ENCODE results near the gene C19orf25. TPM values are rescaled to one million over a fixed set of nuclear protein-coding genes. Genes with fewer than 3 reads are reported as not detected.

Gene C19orf25
- total and polyA plus RNA-seq, 7 donors, result 8.1 to 45.0 (median 19.9) TPM

DNA sequence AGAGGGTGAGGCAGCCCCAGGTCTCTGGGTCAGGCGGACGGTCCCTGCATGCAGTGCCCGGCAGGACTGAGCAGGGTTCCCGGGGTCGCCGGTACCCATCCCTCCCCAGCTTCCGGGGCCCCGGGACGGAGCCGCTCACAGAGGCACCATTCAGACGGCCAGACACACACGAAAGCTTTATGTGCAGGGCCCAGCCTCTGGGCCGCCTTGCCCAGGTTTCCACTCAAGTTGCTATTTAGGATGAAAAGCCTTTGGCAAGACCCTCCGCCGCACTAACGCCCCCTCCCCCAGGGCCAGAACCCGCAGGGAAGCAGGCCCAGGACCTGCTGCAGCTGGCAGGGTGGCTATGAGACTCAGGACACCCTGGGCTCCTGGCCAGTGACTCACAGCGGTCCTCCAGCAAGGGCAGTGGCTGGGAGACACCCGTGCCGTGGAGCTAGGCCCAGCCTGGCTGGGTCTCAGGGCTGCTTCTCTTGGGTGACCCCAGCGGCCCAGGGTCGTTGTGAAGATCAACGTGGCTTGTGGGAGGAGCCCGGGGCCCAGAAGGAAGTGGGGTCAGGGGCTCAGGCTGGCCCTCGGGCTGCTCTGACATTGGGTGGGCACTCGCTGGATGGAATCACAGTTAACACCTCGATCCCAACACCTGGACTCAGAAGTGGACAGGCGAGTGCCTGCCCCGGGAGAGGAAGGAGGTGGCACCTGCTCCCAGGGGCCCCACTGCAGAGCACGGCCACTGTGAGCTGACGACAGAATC is 4.8 kb downstream of the C19orf25 start:
- WGBS, 3 donors, result 56 to 65% (median 56%) methylated on average over 31 of the region's 31 CpGs
- intact Hi-C loops (cut with DNase I), result no loop called here
- peak; percentile 35 to 52 (median 42) for ATAC-seq
- H3K27ac ChIP-seq, result no peak overlapping the region
- TF ChIP-seq, protein P1, sequence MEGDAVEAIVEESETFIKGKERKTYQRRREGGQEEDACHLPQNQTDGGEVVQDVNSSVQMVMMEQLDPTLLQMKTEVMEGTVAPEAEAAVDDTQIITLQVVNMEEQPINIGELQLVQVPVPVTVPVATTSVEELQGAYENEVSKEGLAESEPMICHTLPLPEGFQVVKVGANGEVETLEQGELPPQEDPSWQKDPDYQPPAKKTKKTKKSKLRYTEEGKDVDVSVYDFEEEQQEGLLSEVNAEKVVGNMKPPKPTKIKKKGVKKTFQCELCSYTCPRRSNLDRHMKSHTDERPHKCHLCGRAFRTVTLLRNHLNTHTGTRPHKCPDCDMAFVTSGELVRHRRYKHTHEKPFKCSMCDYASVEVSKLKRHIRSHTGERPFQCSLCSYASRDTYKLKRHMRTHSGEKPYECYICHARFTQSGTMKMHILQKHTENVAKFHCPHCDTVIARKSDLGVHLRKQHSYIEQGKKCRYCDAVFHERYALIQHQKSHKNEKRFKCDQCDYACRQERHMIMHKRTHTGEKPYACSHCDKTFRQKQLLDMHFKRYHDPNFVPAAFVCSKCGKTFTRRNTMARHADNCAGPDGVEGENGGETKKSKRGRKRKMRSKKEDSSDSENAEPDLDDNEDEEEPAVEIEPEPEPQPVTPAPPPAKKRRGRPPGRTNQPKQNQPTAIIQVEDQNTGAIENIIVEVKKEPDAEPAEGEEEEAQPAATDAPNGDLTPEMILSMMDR (IDR thresholded peaks at IDR 0.05), result no peak
- peaks cover 0 to 42% (median 36%) of the 10 kb centered on the region in 3 donors for H3K27me3 ChIP-seq (ENCODE audit: insufficient read depth in 3 of 3, low read length in 2 of 3)
- peak in 1 of 2 donors; percentile 69 for DNase-seq
- H3K4me1 ChIP-seq, result peaks cover 41% of the 10 kb centered on the region
- H3K36me3 ChIP-seq (ENCODE audit: insufficient read depth in 1 of 2, low read depth in 1 of 2), result peaks cover 0 to 18% of the 10 kb centered on the region in 2 donors
- no peak overlapping the region for H3K4me3 ChIP-seq
- H3K9me3 ChIP-seq, result no peaks in the 10 kb centered on the region

DNA sequence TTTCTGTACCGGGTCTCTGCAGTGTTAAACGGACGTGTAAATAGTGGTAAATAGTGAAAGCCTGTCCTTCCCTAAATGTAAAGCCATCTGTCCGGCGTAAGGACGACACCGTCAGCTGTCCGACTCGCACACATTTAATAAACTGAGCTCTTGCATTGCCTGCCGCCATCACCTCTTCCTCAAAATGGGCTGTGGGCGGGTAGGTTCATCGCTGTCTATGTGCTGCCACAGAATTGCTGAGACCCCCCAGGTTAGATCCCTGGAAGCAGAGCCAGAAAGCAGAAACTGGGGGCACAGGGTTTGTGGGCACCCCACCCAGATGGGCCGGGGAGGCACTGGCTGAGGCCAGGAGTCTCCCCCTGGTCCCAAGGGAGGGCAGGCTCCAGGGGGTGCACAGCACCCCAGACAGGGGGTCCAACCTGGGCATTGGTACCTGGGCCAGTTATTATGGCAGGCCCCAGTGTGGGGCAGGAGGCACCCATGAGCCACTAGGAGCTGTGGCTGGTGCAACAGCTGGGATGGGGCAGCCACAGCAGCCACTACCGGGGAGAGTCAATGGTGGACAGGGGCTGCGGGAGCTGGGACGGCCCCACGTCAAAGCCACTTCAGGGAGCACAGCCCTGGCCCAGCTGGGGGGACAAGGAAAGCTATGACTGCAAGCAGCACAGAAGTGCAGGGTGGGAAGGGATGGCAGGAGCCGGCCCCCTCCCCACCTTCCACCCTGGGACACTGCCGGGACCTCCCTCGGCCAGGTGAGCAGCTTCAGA is 5.7 kb downstream of the C19orf25 start:
- H3K9me3 ChIP-seq, result no peaks in the 10 kb centered on the region
- H3K4me3 ChIP-seq, result no peak overlapping the region
- peaks cover 0 to 18% of the 10 kb centered on the region in 2 donors for H3K36me3 ChIP-seq (ENCODE audit: insufficient read depth in 1 of 2, low read depth in 1 of 2)
- ATAC-seq (peak in 1 of 4 donors; percentile 5), DNase-seq (peak in 1 of 2 donors; percentile 49)
- peaks cover 0 to 48% (median 45%) of the 10 kb centered on the region in 3 donors for H3K27me3 ChIP-seq (ENCODE audit: insufficient read depth in 3 of 3, low read length in 2 of 3)
- 46 to 60% (median 51%) methylated on average over 19 to 20 of the region's 20 CpGs for WGBS, 3 donors
- TF ChIP-seq, protein P1 (IDR thresholded peaks at IDR 0.05), result no peak
- H3K27ac ChIP-seq, result no peak overlapping the region
- intact Hi-C loops (cut with DNase I), result no loop called here
- peaks cover 47% of the 10 kb centered on the region for H3K4me1 ChIP-seq

DNA sequence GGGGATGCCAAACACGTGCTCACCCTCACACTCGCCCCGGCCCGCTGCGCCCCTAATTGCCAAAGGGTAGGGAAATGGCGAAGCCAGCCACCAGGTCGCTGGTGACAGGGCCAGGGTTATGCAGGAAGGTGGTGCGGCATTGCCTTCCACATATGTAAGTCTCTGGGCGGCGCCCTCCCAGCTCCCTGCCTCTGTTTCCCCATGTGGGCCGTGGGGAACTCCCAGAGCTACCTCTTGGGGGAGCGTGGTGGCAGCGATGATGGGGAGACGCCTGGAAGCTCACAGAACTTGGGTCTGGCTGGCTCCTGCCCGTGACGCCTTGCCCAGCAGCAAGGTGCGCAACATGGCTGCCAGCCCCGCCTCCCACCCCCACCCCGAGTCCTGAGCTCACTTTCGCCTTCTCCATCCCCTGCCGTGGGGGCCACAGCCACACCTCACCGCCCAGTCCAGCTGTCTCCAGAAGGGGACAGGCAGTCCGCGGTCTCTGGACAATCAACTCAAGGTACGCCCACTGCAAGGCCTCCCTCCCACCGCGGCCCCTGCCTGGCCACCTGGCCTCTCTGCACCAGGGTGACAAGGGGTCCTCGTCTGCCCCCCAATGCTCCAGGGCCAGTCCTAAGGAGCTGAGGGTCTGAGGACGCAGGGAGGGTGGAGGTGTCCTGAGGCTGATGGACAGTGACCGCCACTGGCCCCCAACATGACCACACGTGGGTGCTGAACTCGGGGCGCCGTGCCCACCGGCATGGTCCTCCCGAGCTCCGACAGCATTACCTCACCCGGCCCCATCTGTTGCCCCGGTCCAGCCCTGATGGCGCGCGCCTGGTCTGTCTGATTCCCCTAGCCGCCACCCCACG is 6.6 kb downstream of the C19orf25 start:
- peaks cover 0 to 56% (median 52%) of the 10 kb centered on the region in 3 donors for H3K27me3 ChIP-seq (ENCODE audit: insufficient read depth in 3 of 3, low read length in 2 of 3)
- no peak for ATAC-seq
- intact Hi-C loops (cut with DNase I), result loop anchor here in 1 of 2 donors (1.0 kb wide), 1 partner anchor 26 kb away; no protein-coding TSS in a partner anchor

More for the DNA sequence above, 6.6 kb downstream of the C19orf25 start:
- TF ChIP-seq, protein P1 (IDR thresholded peaks at IDR 0.05), result no peak
- Histone ChIP-seq H3K36me3 (ENCODE audit: insufficient read depth in 1 of 2, low read depth in 1 of 2) (peaks cover 0 to 18% of the 10 kb centered on the region in 2 donors), H3K4me3 (no peak overlapping the region), H3K4me1 (peaks cover 47% of the 10 kb centered on the region), H3K27ac (no peak overlapping the region), H3K9me3 (no peaks in the 10 kb centered on the region)
- 33 to 34% (median 33%) methylated on average over 37 to 44 of the region's 44 CpGs for WGBS, 3 donors
- peak in 1 of 2 donors; percentile 42 for DNase-seq

Data from psoas muscle (tissue), 8 donors.